ENCODE measurements around the gene CCDC146.
"Not testable (repeated sequence)": the region's sequence is repeated elsewhere in the genome, so short reads cannot be mapped to it uniquely, and the experiment has no call there.

CCDC146 gene

GRCh38 chr7:77121860-77122681 lies at the start of gene CCDC146:
Gene CCDC146, plus strand, starts transcription at chr7:77122615. Its CDS starts 45,054 bp downstream, at chr7:77167669.
- peak; percentile 87 to 93 for DNase-seq (ENCODE audit: low read depth in 2 of 2)

DNA sequence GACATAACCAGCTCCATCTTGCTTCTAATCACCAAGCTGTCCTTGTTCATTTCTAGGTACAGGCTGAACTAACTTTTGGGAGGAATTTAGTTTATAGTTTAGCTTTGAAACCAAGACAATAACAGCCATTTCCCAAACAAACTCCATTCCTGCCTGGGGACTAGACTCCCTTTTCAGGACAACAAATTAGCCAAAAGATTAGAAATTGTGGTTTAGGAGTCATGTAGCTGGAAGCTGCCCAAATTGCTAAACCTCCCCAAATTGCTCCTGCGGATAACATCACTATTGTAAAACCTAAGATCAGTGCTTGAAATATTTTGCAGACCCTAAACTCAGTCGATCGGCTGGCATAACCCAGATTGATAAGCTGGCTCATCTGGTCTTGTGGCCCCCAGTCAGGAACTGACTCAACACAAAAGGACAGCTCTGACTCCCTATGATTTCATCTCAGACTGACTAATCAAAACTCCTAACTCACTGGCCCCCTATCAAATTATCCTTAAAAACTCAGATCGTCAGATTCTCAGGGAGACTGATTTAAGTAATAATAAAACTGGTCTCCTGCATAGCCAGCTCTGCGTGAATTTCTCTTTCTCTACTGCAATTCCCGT lies 47.5 kb upstream of the CCDC146 start:
- not testable (repeated sequence) for DNase-seq (ENCODE audit: low read depth in 2 of 2)

- not testable (repeated sequence) for DNase-seq (ENCODE audit: low read depth in 2 of 2)
Observed at GRCh38 chr7:77077060-77077459, 45.4 kb upstream of the CCDC146 start.

DNA sequence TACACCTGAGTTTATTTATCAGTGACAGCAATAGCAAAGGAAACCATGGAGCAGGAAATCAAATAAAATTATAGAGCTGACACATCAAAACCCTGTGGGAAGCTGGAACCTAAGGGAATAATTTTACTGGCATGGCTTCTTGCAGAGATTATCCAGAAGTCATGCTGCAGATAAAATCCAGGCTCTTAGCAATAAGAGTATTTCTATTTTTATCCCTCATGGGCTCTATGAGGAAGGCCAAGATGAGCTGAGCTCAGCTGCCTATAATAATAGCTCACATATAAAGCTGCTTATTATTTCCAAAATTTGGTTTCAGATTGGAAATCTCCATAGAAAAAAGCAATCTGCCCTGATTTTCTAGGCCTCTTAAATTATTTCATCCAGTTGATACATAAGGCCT lies 43.3 kb upstream of the CCDC146 start:
- DNase-seq (ENCODE audit: low read depth in 2 of 2): not testable (repeated sequence)

- not testable (repeated sequence) for DNase-seq (ENCODE audit: low read depth in 2 of 2)
Observed at GRCh38 chr7:77079624-77080023, 42.8 kb upstream of the CCDC146 start.

DNA sequence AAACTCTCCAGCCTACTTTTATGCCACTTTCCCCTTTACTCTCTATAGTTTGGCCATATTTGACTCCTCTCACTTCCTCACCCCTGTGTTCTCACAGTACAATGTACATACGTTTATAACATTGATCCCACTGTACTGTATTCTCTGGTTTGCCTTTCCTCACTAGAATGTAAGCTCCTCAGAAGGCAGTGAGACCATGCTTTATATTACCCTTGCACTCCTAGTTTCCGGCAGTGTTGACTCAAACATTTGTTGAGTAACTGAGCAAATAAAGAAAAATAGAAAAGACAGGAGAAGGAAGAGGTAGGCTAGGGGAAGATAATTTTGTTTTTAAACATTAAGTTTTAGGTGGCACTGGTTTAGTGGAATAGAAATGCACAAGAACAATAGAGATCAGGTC lies 42.2 kb upstream of the CCDC146 start:
- DNase-seq (ENCODE audit: low read depth in 2 of 2): not testable (repeated sequence)

DNA sequence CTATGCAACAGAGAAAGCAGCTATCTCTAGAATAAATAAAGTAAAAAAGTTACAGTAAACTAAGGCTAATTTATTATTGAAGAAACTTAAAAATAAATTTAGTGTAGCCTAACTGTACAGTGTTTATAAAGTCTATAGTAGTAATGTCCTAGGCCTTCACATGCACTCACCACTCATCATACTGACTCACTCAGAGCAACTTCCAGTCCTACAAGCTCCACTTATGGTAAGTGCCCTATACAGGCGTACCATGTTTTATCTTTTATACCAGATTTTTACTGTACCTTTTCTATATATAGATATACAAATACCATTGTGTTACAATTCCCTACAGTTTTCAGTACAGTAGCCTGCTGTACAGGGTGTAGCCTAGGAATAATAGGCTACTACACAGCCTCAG lies 40.2 kb upstream of the CCDC146 start:
- not testable (repeated sequence) for DNase-seq (ENCODE audit: low read depth in 2 of 2)

GRCh38 chr7:77092301-77092700 lies 30.1 kb upstream of the CCDC146 start:
- not testable (repeated sequence) for DNase-seq (ENCODE audit: low read depth in 2 of 2)

DNA sequence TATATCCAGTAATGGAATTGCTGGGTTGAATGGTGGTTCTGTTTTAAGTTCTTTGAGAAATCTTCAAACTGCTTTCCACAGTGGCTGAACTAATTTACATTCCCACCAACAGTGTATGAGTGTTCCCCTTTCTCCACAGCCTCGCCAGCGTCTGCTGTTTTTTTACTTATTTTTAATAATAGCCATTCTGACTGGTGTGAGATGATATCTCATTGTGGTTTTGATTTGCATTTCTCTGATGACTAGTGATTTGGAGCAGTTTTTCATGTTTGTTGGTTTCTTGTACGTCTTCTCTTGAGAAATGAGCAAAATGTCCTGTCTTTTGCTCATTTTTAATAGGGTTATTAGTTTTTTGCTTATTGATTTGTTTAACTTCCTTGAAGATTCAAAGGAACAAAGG lies 21.9 kb upstream of the CCDC146 start:
- not testable (repeated sequence) for DNase-seq (ENCODE audit: low read depth in 2 of 2)

- not testable (repeated sequence) for DNase-seq (ENCODE audit: low read depth in 2 of 2)
Observed at GRCh38 chr7:77101187-77101586, 21.2 kb upstream of the CCDC146 start.

- not testable (repeated sequence) for DNase-seq (ENCODE audit: low read depth in 2 of 2)
Observed at GRCh38 chr7:77102671-77103070, 19.7 kb upstream of the CCDC146 start.

- not testable (repeated sequence) for DNase-seq (ENCODE audit: low read depth in 2 of 2)
Observed at GRCh38 chr7:77105904-77106303, 16.5 kb upstream of the CCDC146 start.

- DNase-seq (ENCODE audit: low read depth in 2 of 2): not testable (repeated sequence)
Observed at GRCh38 chr7:77107659-77108058, 14.8 kb upstream of the CCDC146 start.

- not testable (repeated sequence) for DNase-seq (ENCODE audit: low read depth in 2 of 2)
Observed at GRCh38 chr7:77108362-77108761, 14.1 kb upstream of the CCDC146 start.

GRCh38 chr7:77112719-77113306 lies 9.6 kb upstream of the CCDC146 start:
- DNase-seq (ENCODE audit: low read depth in 2 of 2): not testable (repeated sequence)

DNA sequence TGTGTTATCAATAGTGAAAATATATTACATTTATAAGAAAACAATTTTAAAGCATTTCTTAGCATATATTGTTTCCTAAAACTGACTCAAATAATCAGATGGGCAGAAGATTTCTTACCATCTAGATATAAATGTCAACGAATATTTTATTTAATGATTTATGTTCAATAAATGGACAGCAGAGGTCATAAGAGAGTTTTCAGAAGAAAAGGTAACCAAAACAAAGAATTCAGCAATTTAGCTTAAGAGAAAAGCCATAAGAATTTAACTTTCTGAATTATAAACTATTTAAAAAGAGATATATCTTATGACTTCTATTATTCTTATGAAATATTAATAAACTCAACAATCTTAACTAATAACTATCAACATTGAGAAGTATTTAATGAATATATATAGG lies 3.1 kb downstream of the CCDC146 start:
- not testable (repeated sequence) for DNase-seq (ENCODE audit: low read depth in 2 of 2)

DNA sequence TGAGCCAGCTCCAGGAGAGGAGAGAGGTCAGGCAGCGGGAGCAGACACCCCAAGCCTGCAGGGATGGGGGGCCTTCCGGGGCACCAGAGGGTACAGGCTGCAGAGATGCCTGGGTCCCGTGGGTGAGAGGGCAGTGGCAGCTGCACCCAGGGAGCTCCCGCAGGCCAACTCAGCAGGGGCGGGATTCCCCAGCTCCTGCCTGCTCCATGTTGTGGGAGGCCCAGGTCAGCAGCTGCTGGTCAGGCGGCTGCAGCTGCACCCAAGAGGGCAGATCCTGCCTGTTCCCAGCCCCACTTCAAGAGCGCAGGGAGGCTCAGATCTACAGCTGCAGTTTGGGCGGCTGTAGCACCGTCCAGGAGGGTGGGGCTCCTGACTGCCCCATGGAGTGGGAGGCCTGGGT lies 4.6 kb downstream of the CCDC146 start:
- DNase-seq (ENCODE audit: low read depth in 2 of 2): not testable (repeated sequence)

- not testable (repeated sequence) for DNase-seq (ENCODE audit: low read depth in 2 of 2)
Observed at GRCh38 chr7:77128582-77129410, 6.4 kb downstream of the CCDC146 start.

- not testable (repeated sequence) for DNase-seq (ENCODE audit: low read depth in 2 of 2)
Observed at GRCh38 chr7:77131781-77132180, 9.4 kb downstream of the CCDC146 start.

DNA sequence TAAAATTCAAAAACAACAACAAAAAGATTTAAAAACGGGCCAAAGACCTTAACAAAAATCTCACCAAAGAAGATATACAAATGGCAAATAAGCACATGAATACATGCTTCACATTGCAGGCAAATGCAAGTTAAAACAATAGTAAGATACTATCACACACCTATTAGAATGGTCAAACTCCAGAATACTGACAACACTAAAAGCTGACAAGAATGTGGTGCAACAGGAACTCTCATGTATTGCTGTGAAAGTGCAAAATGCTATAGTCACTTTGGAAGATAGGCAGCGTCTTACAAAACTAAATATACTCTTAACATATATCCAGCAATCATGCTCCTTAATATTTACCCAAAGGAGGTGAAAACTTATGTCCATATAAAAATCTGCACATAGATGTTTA lies 16.3 kb downstream of the CCDC146 start:
- not testable (repeated sequence) for DNase-seq (ENCODE audit: low read depth in 2 of 2)

DNA sequence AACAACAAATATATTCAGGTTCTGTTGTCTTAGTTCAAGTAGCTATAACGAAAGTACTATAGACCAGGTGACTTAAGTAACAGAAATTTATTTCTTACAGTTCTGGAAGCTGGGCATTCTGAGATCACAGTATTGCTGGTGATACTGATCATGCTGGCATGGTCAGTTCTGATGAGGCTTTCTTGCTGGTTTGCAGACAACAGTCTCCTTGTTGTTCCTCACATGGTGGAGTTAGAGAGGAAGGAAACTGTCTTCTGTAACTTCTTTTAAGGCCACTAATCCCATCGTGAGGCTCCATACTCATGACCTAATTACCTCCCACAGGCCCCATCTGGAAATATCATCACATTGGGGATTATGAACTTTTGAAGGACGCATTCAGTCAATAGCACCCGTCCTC lies 17.9 kb downstream of the CCDC146 start:
- DNase-seq (ENCODE audit: low read depth in 2 of 2): not testable (repeated sequence)

GRCh38 chr7:77152232-77152631 lies 29.8 kb downstream of the CCDC146 start:
- not testable (repeated sequence) for DNase-seq (ENCODE audit: low read depth in 2 of 2)

Data from stimulated activated CD4-positive, alpha-beta T cell treated with anti-CD3 and anti-CD28 coated beads, Interleukin-12 subunit alpha, Interleukin-12 subunit beta, amount 100 ng/mL, for 24 hours (primary cell).